ENCODE data around the gene MALT1.

MALT1 gene

GRCh38 chr18:58692422-58693185, 21.3 kb downstream of the MALT1 start:
- no peak overlapping the region for H3K4me3 ChIP-seq (ENCODE audit: low read length)
- DNase-seq (ENCODE audit: low read depth, low spot score) = no peak
- H3K36me3 ChIP-seq (ENCODE audit: control insufficient read depth, insufficient read depth, low read length) = no peaks in the 10 kb centered on the region
- H3K4me1 ChIP-seq (ENCODE audit: control insufficient read depth, insufficient read depth, low read length) = 0 out of 2 replicates have a peak, but pooled peaks cover 1% of the 10 kb centered on the region
- H3K9me3 ChIP-seq (ENCODE audit: control insufficient read depth, insufficient read depth, low read length) = no peaks in the 10 kb centered on the region
- H3K27me3 ChIP-seq (ENCODE audit: control insufficient read depth, insufficient read depth, low read length) = no peaks in the 10 kb centered on the region
- H3K27ac ChIP-seq (ENCODE audit: low read length) = no peak overlapping the region
- WGBS (ENCODE audit: insufficient coverage, insufficient read length) = no CpG with 5 or more reads among the region's 6 CpGs

- Histone ChIP-seq H3K27me3 (ENCODE audit: control insufficient read depth, insufficient read depth, low read length) (no peaks in the 10 kb centered on the region), H3K27ac (ENCODE audit: low read length) (no peak overlapping the region), H3K36me3 (ENCODE audit: control insufficient read depth, insufficient read depth, low read length) (no peaks in the 10 kb centered on the region), H3K9me3 (ENCODE audit: control insufficient read depth, insufficient read depth, low read length) (no peaks in the 10 kb centered on the region), H3K4me1 (ENCODE audit: control insufficient read depth, insufficient read depth, low read length) (0 out of 2 replicates have a peak, but pooled peaks cover 1% of the 10 kb centered on the region), H3K4me3 (ENCODE audit: low read length) (no peak overlapping the region)
- DNase-seq (ENCODE audit: low read depth, low spot score) = no peak
- WGBS (ENCODE audit: insufficient coverage, insufficient read length) = no CpG with 5 or more reads among the region's 1 CpG
Observed at GRCh38 chr18:58694221-58694620, 23.0 kb downstream of the MALT1 start.

GRCh38 chr18:58694720-58695468, 23.6 kb downstream of the MALT1 start:
- DNase-seq (ENCODE audit: low read depth, low spot score) = no peak
- Histone ChIP-seq H3K4me3 (ENCODE audit: low read length) (no peak overlapping the region), H3K27me3 (ENCODE audit: control insufficient read depth, insufficient read depth, low read length) (no peaks in the 10 kb centered on the region), H3K27ac (ENCODE audit: low read length) (no peak overlapping the region), H3K36me3 (ENCODE audit: control insufficient read depth, insufficient read depth, low read length) (no peaks in the 10 kb centered on the region), H3K4me1 (ENCODE audit: control insufficient read depth, insufficient read depth, low read length) (0 out of 2 replicates have a peak, but pooled peaks cover 1% of the 10 kb centered on the region), H3K9me3 (ENCODE audit: control insufficient read depth, insufficient read depth, low read length) (no peaks in the 10 kb centered on the region)
- no CpG with 5 or more reads among the region's 8 CpGs for WGBS (ENCODE audit: insufficient coverage, insufficient read length)

- Histone ChIP-seq H3K27me3 (ENCODE audit: control insufficient read depth, insufficient read depth, low read length) (no peaks in the 10 kb centered on the region), H3K4me3 (ENCODE audit: low read length) (no peak overlapping the region), H3K9me3 (ENCODE audit: control insufficient read depth, insufficient read depth, low read length) (no peaks in the 10 kb centered on the region), H3K27ac (ENCODE audit: low read length) (no peak overlapping the region), H3K4me1 (ENCODE audit: control insufficient read depth, insufficient read depth, low read length) (0 out of 2 replicates have a peak, but pooled peaks cover 1% of the 10 kb centered on the region), H3K36me3 (ENCODE audit: control insufficient read depth, insufficient read depth, low read length) (no peaks in the 10 kb centered on the region)
- DNase-seq (ENCODE audit: low read depth, low spot score) = no peak
- no CpG with 5 or more reads among the region's 5 CpGs for WGBS (ENCODE audit: insufficient coverage, insufficient read length)
Observed at GRCh38 chr18:58695772-58696171, 24.5 kb downstream of the MALT1 start.

- Histone ChIP-seq H3K36me3 (ENCODE audit: control insufficient read depth, insufficient read depth, low read length) (no peaks in the 10 kb centered on the region), H3K27me3 (ENCODE audit: control insufficient read depth, insufficient read depth, low read length) (no peaks in the 10 kb centered on the region), H3K4me1 (ENCODE audit: control insufficient read depth, insufficient read depth, low read length) (0 out of 2 replicates have a peak, but pooled peaks cover 1% of the 10 kb centered on the region), H3K4me3 (ENCODE audit: low read length) (no peak overlapping the region), H3K27ac (ENCODE audit: low read length) (no peak overlapping the region), H3K9me3 (ENCODE audit: control insufficient read depth, insufficient read depth, low read length) (no peaks in the 10 kb centered on the region)
- no CpG with 5 or more reads among the region's 4 CpGs for WGBS (ENCODE audit: insufficient coverage, insufficient read length)
- no peak for DNase-seq (ENCODE audit: low read depth, low spot score)
Observed at GRCh38 chr18:58697146-58697545, 25.9 kb downstream of the MALT1 start.

- no peak for DNase-seq (ENCODE audit: low read depth, low spot score)
- Histone ChIP-seq H3K36me3 (ENCODE audit: control insufficient read depth, insufficient read depth, low read length) (no peaks in the 10 kb centered on the region), H3K4me3 (ENCODE audit: low read length) (no peak overlapping the region), H3K9me3 (ENCODE audit: control insufficient read depth, insufficient read depth, low read length) (no peaks in the 10 kb centered on the region), H3K4me1 (ENCODE audit: control insufficient read depth, insufficient read depth, low read length) (0 out of 2 replicates have a peak, but pooled peaks cover 1% of the 10 kb centered on the region), H3K27ac (ENCODE audit: low read length) (no peak overlapping the region), H3K27me3 (ENCODE audit: control insufficient read depth, insufficient read depth, low read length) (no peaks in the 10 kb centered on the region)
- WGBS (ENCODE audit: insufficient coverage, insufficient read length) = no CpG with 5 or more reads among the region's 2 CpGs
Observed at GRCh38 chr18:58698701-58699193, 27.5 kb downstream of the MALT1 start.

GRCh38 chr18:58699551-58699950, 28.3 kb downstream of the MALT1 start:
- Histone ChIP-seq H3K36me3 (ENCODE audit: control insufficient read depth, insufficient read depth, low read length) (no peaks in the 10 kb centered on the region), H3K27me3 (ENCODE audit: control insufficient read depth, insufficient read depth, low read length) (no peaks in the 10 kb centered on the region), H3K4me1 (ENCODE audit: control insufficient read depth, insufficient read depth, low read length) (0 out of 2 replicates have a peak, but pooled peaks cover 1% of the 10 kb centered on the region), H3K4me3 (ENCODE audit: low read length) (no peak overlapping the region), H3K9me3 (ENCODE audit: control insufficient read depth, insufficient read depth, low read length) (no peaks in the 10 kb centered on the region), H3K27ac (ENCODE audit: low read length) (no peak overlapping the region)
- WGBS (ENCODE audit: insufficient coverage, insufficient read length) = no CpG with 5 or more reads among the region's 1 CpG
- no peak for DNase-seq (ENCODE audit: low read depth, low spot score)

GRCh38 chr18:58700209-58700608, 28.9 kb downstream of the MALT1 start:
- WGBS (ENCODE audit: insufficient coverage, insufficient read length) = no CpG with 5 or more reads among the region's 4 CpGs
- Histone ChIP-seq H3K27ac (ENCODE audit: low read length) (no peak overlapping the region), H3K27me3 (ENCODE audit: control insufficient read depth, insufficient read depth, low read length) (no peaks in the 10 kb centered on the region), H3K4me1 (ENCODE audit: control insufficient read depth, insufficient read depth, low read length) (0 out of 2 replicates have a peak, but pooled peaks cover 1% of the 10 kb centered on the region), H3K36me3 (ENCODE audit: control insufficient read depth, insufficient read depth, low read length) (no peaks in the 10 kb centered on the region), H3K9me3 (ENCODE audit: control insufficient read depth, insufficient read depth, low read length) (no peaks in the 10 kb centered on the region), H3K4me3 (ENCODE audit: low read length) (no peak overlapping the region)
- DNase-seq (ENCODE audit: low read depth, low spot score) = no peak

- Histone ChIP-seq H3K4me1 (ENCODE audit: control insufficient read depth, insufficient read depth, low read length) (no peaks in the 10 kb centered on the region; the same call in 1 of the 2 replicates), H3K36me3 (ENCODE audit: control insufficient read depth, insufficient read depth, low read length) (no peaks in the 10 kb centered on the region), H3K9me3 (ENCODE audit: control insufficient read depth, insufficient read depth, low read length) (no peaks in the 10 kb centered on the region), H3K4me3 (ENCODE audit: low read length) (no peak overlapping the region), H3K27ac (ENCODE audit: low read length) (no peak overlapping the region), H3K27me3 (ENCODE audit: control insufficient read depth, insufficient read depth, low read length) (no peaks in the 10 kb centered on the region)
- DNase-seq (ENCODE audit: low read depth, low spot score) = no peak
Observed at GRCh38 chr18:58712930-58713329, 41.7 kb downstream of the MALT1 start.

- Histone ChIP-seq H3K4me1 (ENCODE audit: control insufficient read depth, insufficient read depth, low read length) (no peaks in the 10 kb centered on the region; the same call in 1 of the 2 replicates), H3K27me3 (ENCODE audit: control insufficient read depth, insufficient read depth, low read length) (no peaks in the 10 kb centered on the region), H3K36me3 (ENCODE audit: control insufficient read depth, insufficient read depth, low read length) (no peaks in the 10 kb centered on the region), H3K4me3 (ENCODE audit: low read length) (no peak overlapping the region), H3K27ac (ENCODE audit: low read length) (no peak overlapping the region), H3K9me3 (ENCODE audit: control insufficient read depth, insufficient read depth, low read length) (no peaks in the 10 kb centered on the region)
- DNase-seq (ENCODE audit: low read depth, low spot score) = no peak
- no CpG with 5 or more reads among the region's 3 CpGs for WGBS (ENCODE audit: insufficient coverage, insufficient read length)
Observed at GRCh38 chr18:58714259-58714658, 43.0 kb downstream of the MALT1 start.
